SH-SY5Y (cell line): ENCODE measurements around the gene TPTE2.

ENCODE experiments used
- GATA2 ChIP-seq: IDR thresholded peaks from 2 replicates; pipeline ENCODE4 v1.6.1; 2011; ENCODE audit warnings: mild to moderate bottlenecking, low read depth, low read length
- GATA3 ChIP-seq: IDR thresholded peaks from 2 replicates; pipeline ENCODE4 v1.6.1; 2011; ENCODE audit warnings: low read depth, mild to moderate bottlenecking, low read length, moderate library complexity

GRCh38 chr13:19519049-19519448 is 42.3 kb downstream of the TPTE2 start:
- TF ChIP-seq GATA2 (no peak), GATA3 (no peak)
